ENCODE data around the gene HOXA7.

The HOXA7 gene

DNA sequence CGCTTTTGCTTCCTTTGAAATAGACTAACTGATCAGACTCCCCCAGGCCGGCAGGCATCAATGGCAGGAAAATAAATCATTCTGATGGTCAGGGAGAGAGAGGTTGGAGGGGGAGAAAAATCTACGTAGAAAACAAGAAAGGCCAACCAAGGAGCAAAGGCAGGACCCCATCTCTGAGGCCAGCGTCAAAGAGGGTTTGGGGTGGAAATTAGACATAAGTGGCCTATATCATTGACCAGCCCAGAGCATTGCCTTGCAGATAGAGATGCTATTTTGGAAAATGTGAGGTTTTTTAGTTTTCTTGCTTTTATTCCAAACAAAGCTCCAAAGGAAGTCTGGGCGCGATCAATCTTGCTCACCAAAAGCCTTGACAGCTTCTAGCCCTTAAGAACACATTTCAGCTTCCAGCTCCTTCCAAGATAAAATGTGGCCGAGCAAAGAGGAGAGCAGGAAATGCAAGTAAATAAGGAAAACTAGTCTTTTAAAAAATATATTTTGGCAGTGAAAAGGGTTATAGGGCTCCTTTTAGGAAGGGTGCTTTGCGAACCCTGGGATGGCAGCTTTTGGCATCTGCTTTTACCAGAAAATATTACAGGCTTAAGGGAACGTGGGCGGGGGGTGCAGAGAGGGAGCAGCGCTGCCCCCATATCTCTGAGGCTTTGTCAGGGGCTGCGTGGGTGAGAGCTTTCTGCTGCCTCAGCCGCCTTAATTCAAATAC is 52.0 kb downstream of the HOXA7 start:
- DNase-seq: no peak

Measured in islet precursor cell (in vitro differentiated cells).